ENCODE measurements around the gene CADM2.
"Not testable (repeated sequence)": the region's sequence is repeated elsewhere in the genome, so short reads cannot be mapped to it uniquely, and the experiment has no call there.

The CADM2 gene

DNA sequence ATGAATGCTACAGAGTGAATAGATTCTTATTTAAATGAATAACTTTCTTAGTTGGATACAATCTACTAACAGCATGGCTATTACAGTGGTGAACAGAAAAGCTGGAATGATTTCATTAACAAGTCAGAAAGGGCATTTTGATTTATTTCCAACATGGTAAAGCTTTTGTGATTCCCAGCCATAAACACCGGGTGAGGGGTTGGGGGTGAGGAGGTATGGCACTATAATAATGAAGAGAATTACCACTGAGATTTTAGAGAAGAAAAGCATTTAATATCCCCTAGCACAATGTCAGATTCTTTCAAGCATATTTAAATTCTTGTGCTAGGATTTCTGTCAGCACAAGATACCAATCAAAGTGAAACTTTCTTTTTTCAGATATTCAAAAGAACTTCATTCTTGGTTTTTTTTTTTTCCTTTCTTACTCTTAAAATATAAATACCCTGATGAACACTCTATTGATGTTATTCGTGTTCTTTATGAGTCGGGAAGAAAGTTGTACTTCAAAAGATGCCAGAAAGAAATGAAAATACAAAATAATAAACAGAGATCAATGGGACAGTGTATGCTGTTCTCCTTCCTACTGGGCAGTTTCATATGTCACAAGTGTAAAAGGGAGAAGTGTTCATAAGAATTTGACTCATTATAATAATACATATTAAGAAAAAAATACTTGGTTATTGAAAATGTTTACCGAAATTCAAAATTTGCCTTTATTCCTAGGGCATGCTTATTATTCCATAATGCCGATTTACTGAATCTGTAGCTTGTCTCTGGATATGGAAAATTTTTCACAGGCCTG is 522.8 kb downstream of the CADM2 start:
- no peak for DNase-seq (ENCODE audit: low read depth)

- DNase-seq (ENCODE audit: low read depth) = no peak
Measured at GRCh38 chr3:85482213-85482490, 523.4 kb downstream of the CADM2 start.

DNA sequence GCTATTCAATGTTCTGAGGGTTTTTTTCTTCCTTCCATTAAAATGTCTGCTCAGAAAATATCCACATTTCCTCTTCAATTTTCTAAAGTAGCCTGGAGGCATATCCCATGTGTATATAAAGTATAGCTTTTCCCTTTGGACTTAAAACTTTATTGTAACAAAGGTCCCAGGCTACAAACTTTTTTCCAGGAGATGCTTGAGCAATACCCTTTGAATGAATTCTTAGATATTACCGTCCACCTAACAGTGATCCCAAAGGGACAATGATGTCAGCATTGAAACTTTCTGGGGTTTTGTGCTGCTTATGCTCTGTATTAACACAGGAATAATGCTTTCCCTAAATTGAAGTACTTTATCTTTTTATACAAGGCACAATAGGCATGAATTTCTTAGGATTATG is 525.2 kb downstream of the CADM2 start:
- DNase-seq (ENCODE audit: low read depth) = no peak

DNA sequence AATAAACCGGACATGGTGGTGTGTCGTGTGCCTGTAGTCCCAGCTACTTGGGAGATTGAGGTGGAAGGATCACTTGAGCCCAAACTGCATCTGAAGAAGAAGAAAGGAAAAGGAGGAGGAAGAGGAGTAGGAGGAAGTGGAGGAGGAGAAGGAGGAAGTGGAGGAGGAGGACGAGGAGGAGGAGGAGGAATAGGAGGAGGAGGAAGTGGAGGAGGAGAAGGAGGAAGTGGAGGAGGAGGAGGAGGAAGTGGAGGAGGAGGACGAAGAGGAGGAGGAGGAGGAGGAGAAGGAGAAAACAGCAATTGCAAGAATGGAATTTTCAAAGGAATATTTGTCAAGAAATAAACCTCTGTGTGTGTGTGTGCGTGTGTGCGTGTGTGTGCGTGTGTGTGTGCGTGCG is 528.6 kb downstream of the CADM2 start:
- DNase-seq (ENCODE audit: low read depth) = no peak

DNA sequence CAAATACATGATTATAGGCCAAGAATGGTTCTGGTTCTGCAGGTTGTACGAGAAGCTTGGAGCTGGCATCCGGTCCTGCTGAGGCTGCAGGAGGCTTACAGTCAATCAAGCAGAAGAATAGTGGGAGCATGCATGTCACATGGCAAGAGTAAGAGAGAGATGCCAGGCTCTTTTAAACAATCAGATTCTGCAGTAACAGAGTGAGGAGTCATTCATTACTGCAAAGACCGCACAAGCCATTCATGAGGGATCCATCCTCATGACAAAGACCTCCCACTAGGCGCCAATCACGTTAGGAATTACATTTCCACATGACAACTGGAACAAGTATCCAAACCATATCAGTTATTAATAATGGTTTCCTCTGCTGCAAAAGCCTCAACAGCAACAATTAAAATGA is 536.8 kb downstream of the CADM2 start:
- no peak for DNase-seq (ENCODE audit: low read depth)

DNA sequence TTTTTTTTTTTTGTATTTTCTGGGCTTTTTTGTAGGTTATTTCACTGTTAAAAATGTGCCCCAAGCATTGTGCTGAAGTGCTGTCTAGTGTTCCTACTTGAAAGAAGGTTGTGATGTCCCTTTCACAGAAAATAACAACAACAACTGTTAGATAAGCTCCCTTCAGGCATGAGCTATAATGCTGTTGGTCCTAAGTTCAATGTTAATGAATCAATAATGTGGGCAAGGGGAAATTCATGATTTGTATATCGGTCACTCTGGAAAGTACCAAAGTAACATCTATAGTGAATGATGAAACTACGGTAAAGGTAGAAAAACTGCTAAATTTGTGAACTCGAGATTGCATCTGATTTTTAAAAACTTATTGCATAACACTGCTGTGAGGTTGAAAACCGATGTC is 539.4 kb downstream of the CADM2 start:
- DNase-seq (ENCODE audit: low read depth) = no peak

DNA sequence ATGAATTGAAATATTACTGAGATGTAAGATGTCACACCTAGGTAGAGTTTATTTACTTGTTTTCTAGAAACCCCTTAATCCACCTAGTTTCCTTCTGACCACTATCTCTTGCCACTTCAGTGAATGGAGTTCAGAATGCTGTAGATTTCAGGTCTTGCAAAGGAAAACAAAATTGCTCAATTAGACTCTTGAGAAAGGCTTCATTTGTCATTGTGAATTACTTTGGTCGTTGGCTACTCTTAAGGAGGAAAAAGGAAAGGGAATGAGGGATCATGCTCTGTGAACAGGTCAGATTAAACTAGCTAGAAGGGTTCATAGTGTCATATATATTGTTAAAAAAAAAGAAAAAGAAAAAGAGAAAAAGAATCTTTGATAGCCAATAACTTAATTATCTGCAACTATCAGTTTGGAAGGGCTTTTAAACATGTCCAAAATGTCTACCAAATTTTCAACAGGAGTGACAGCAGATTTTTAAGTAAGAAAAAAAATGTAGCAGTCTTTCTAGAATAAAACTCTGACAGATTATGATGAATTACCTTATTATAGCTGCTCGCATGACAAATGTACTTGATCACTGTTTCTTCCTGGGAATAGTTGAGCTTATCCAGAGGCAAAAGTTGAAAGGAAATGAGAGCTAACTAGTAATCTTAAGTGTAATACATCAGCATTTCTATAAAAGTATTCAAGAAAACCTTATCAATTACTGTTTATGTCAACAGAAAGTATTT is 543.5 kb downstream of the CADM2 start:
- DNase-seq (ENCODE audit: low read depth) = no peak

GRCh38 chr3:85504129-85504784 is 545.5 kb downstream of the CADM2 start:
- DNase-seq (ENCODE audit: low read depth) = not testable (repeated sequence)

DNA sequence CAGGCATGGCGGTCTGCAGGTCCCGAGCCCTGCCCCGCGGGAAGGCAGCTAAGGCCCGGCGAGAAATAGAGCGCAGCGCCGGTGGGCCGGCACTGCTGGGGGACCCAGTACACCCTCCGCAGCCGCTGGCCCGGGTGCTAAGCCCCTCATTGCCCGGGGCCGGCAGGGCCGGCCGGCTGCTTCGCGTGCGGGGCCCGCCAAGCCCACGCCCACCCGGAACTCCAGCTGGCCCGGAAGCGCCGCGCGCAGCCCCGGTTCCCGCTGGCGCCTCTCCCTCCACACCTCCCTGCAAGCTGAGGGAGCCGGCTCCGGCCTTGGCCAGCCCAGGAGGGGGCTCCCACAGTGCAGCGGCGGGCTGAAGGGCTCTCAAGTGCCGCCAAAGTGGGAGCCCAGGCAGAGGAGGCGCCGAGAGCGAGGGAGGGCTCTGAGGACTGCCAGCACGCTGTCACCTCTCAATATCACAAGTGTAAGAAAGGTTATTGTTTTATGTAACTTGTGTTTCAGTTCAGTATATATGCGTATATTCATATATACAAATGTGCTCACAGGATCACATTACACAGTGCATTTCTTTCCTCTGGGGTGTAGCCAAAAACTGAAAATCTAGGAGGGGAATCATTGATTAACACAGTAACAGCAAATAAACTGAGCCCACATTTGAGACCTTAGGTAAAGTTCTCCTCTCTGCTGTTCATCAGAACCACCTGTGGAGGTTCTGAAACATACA is 546.2 kb downstream of the CADM2 start:
- not testable (repeated sequence) for DNase-seq (ENCODE audit: low read depth)

DNA sequence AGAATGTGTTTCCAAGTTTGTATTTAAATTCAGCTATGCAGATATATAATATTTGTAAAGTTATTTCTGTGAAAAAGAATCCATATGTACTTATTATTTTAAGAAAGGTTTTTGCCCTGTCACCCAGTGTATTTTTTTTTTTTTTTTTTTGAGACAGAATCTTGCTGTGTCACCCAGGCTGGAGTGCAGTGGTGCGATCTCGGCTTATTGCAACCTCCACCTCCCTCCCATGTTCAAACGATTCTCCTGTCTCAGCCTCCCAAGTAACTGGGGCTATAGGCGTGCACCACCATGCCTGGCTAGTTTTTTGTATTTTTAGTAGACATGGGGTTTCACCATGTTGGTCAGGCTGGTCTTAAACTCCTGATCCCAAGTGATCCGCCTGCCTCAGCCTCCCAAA is 548.3 kb downstream of the CADM2 start:
- not testable (repeated sequence) for DNase-seq (ENCODE audit: low read depth)

- DNase-seq (ENCODE audit: low read depth) = no peak
Measured at GRCh38 chr3:85508659-85509058, 549.9 kb downstream of the CADM2 start.

DNA sequence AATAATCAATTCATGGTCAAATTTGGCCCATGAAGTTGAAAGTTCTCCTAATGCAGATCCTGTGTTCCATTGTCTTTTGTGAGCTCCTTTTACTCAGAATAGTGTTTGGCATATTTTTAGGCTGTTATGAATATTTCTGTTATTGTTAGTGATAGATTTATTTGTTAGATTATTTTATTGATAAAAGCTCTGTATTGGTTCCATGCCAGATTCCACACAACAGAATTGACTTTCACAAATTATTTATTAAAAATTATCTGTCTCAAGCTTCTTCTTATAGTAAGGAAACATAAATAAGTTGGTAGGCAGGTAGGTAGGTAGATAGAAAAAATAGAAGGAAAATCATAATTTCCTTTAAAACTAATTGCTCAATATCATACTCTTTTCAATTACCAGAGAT is 557.4 kb downstream of the CADM2 start:
- DNase-seq (ENCODE audit: low read depth) = no peak

- no peak for DNase-seq (ENCODE audit: low read depth)
Measured at GRCh38 chr3:85524104-85524503, 565.3 kb downstream of the CADM2 start.

- DNase-seq (ENCODE audit: low read depth) = no peak
Measured at GRCh38 chr3:85525264-85525663, 566.5 kb downstream of the CADM2 start.

GRCh38 chr3:85533586-85533985 is 574.8 kb downstream of the CADM2 start:
- no peak for DNase-seq (ENCODE audit: low read depth)

- DNase-seq (ENCODE audit: low read depth) = no peak
Measured at GRCh38 chr3:85535517-85535916, 576.7 kb downstream of the CADM2 start.

DNA sequence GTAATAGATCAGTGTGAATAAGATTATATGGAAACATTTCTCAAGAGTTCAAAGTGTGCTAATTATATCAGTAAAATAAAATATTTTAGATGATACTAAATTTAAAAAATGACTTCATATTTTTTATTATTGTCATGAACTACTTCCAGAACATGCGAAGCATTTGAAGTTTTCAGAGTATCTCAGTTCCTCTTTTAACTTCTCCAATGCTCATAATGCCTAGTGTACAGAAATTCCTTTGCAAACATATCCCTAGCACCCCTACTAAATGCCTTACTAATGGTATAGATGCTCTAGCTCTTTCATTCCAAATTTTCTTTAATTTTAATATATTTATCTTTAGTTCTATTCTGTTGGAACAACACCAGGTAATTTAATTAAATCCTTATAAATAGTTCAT is 580.4 kb downstream of the CADM2 start:
- DNase-seq (ENCODE audit: low read depth) = no peak

- no peak for DNase-seq (ENCODE audit: low read depth)
Measured at GRCh38 chr3:85554153-85554552, 595.4 kb downstream of the CADM2 start.

GRCh38 chr3:85560088-85560785 is 601.4 kb downstream of the CADM2 start:
- no peak for DNase-seq (ENCODE audit: low read depth)

DNA sequence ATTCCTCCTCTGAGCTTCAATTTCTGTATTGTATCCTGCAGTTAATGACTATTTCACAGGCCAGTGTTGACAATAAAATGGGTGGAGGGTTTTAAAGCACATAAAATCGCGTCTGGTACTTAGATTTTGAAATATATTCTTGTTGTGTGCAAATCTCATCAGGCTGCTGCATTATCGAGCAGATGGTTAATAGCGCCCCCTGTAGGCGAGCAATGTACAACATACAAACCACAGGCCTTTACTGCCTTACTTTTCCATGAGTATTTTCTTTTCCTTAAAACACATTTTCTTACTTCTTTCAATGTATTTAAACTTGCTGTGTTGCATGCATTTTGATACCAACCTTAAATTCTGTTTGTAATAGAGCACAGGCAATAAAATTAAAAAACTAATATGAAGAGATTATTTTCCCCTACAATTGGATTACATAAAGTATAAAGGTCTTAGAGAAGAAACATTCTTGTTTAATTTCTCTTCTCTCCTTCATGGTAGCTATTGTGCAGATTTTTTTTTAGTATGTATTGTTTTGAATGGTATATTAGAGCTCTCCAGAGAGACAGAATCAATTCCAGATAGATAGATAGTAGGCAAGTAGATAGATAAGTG is 608.4 kb downstream of the CADM2 start:
- no peak for DNase-seq (ENCODE audit: low read depth)

DNA sequence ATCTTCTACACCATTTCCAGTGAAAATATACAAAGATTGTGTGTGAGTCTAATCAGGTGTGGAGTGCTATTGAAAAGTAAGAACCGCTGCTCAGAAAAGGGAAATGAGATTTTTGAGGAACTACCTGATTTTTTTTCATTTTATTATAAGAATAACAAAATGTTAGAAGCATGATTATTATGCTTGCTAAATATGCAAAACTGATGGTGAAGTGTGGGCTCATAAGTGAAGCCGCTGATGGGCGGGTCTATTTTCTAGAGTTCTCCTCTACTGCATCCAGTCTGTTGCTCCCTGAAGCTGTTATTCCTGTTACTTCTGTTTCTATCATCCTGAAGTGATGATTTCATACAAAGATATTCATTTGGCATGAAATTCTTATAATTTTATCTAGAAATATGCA is 612.0 kb downstream of the CADM2 start:
- no peak for DNase-seq (ENCODE audit: low read depth)

GRCh38 chr3:85571835-85572234 is 613.0 kb downstream of the CADM2 start:
- DNase-seq (ENCODE audit: low read depth) = no peak

Data from GM04503 (cell line).